Choroid plexus epithelial cell (primary cell): ENCODE data around the gene ZNF91.
"Not testable (repeated sequence)": the region's sequence is repeated elsewhere in the genome, so short reads cannot be mapped to it uniquely, and the experiment has no call there.

Experiments
- DNase-seq: peaks from one replicate; pipeline ENCODE4 v3.0.0-alpha.2; 2010; ENCODE audit warnings: low read depth
- H3K4me3 ChIP-seq: 2 replicates; pipeline ENCODE4 v1.5.1; 2011; ENCODE audit warnings: low read depth, mild to moderate bottlenecking, control low read depth, low read length, moderate library complexity
- CTCF ChIP-seq: conservative IDR thresholded peaks from 2 replicates; pipeline ENCODE4 v1.5.1; 2011; ENCODE audit warnings: low read depth, mild to moderate bottlenecking, control low read depth, inconsistent platforms, low read length, moderate library complexity

Gene ZNF91

GRCh38 chr19:23351806-23352205 lies 43.5 kb downstream of the ZNF91 start:
- TF ChIP-seq CTCF = no peak

GRCh38 chr19:23346696-23347095 lies 48.6 kb downstream of the ZNF91 start:
- H3K4me3 ChIP-seq = no peak overlapping the region
- TF ChIP-seq CTCF = no peak
- no peak for DNase-seq

More at GRCh38 chr19:23351806-23352205, 43.5 kb downstream of the ZNF91 start:
- DNase-seq = no peak
- H3K4me3 ChIP-seq = no peak overlapping the region

- DNase-seq = no peak
- no peak for TF ChIP-seq CTCF
- H3K4me3 ChIP-seq = no peak overlapping the region
Observed at GRCh38 chr19:23345838-23346237, 49.4 kb downstream of the ZNF91 start.

- TF ChIP-seq CTCF = no peak
- H3K4me3 ChIP-seq = no peak overlapping the region
- DNase-seq = no peak
Observed at GRCh38 chr19:23343434-23344010, 51.7 kb downstream of the ZNF91 start.

GRCh38 chr19:23328211-23328610 lies 67.1 kb downstream of the ZNF91 start:
- H3K4me3 ChIP-seq = no peak overlapping the region
- no peak for TF ChIP-seq CTCF
- no peak for DNase-seq

- no peak for DNase-seq
- no peak for TF ChIP-seq CTCF
- no peak overlapping the region for H3K4me3 ChIP-seq
Observed at GRCh38 chr19:23321953-23322549, 73.2 kb downstream of the ZNF91 start.

- not testable (repeated sequence) for H3K4me3 ChIP-seq
Observed at GRCh38 chr19:23321403-23321802, 73.9 kb downstream of the ZNF91 start.

GRCh38 chr19:23319571-23319970 lies 75.7 kb downstream of the ZNF91 start:
- DNase-seq, H3K4me3 ChIP-seq: not testable (repeated sequence)

More at GRCh38 chr19:23321403-23321802, 73.9 kb downstream of the ZNF91 start:
- not testable (repeated sequence) for DNase-seq

GRCh38 chr19:23318941-23319340 lies 76.3 kb downstream of the ZNF91 start:
- not testable (repeated sequence) for H3K4me3 ChIP-seq, DNase-seq
